ENCODE data around the gene GTPBP10.

DNA sequence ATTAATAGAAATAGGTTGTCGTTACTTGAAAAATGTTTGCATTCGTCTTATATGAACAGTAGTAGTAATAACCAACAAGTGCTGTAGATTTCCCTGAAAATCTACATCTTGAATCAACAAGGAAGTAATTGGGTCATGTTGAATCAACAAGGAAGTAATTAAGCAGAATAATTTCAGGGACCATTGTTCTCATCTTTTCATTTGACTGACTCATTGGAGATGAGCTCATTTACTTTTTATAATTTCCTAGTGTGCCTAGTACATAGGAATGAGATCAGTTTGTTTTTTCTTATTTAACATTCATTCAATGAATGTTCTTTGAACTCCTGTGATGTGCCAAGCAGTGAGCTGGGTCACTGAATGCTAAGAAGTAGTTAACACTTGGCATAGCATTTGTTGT lies 65.0 kb downstream of the GTPBP10 start:
- no peak for TF ChIP-seq GATA3 (IDR thresholded peaks at IDR 0.05; ENCODE audit: low read depth, low read length)
- TF ChIP-seq GATA2 (IDR thresholded peaks at IDR 0.05; ENCODE audit: low read depth, low read length), result no peak

All from SH-SY5Y (cell line).